ENCODE measurements around the gene TTC32. TPM values are rescaled to one million over a fixed set of nuclear protein-coding genes. Genes with fewer than 3 reads are reported as not detected.
A peak's percentile ranks its signal among the peaks of the same experiment; 100 is the strongest.

The TTC32 gene
- total RNA-seq, 4 donors from 2014 or later = 10.8 to 42.6 (median 17.7) TPM

DNA sequence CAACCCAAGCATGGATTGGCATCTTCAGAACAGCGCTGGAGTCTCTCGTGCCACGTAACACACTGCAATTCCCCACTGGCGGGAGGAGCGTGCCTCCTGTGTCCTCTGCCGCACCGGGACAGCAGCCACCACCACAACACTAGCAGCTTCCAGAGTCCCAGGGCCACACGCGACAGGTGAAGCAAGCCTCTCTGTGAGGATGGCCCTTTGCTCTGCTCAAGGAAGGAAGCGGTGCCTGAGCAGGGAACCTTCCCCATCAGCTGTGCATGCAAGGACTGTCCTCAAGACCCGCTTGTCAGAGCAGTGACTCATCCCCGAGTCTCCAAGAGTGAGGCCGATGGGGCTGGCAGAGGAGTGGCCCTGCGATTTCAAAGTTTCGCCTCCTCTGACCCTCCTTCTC is 44.0 kb downstream of the TTC32 start:
- H3K27me3 ChIP-seq = no peaks in the 10 kb centered on the region
- no peaks in the 10 kb centered on the region for H3K9me3 ChIP-seq
- TF ChIP-seq EP300 (IDR thresholded peaks at IDR 0.05) (no peak), POLR2A (IDR thresholded peaks at IDR 0.05) (no peak), POLR2AphosphoS5 (IDR thresholded peaks at IDR 0.05) (no peak)
- TF ChIP-seq, protein P1, sequence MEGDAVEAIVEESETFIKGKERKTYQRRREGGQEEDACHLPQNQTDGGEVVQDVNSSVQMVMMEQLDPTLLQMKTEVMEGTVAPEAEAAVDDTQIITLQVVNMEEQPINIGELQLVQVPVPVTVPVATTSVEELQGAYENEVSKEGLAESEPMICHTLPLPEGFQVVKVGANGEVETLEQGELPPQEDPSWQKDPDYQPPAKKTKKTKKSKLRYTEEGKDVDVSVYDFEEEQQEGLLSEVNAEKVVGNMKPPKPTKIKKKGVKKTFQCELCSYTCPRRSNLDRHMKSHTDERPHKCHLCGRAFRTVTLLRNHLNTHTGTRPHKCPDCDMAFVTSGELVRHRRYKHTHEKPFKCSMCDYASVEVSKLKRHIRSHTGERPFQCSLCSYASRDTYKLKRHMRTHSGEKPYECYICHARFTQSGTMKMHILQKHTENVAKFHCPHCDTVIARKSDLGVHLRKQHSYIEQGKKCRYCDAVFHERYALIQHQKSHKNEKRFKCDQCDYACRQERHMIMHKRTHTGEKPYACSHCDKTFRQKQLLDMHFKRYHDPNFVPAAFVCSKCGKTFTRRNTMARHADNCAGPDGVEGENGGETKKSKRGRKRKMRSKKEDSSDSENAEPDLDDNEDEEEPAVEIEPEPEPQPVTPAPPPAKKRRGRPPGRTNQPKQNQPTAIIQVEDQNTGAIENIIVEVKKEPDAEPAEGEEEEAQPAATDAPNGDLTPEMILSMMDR (IDR thresholded peaks at IDR 0.05) = no peak
- H3K4me1 ChIP-seq = peaks cover 5% of the 10 kb centered on the region
- no peaks in the 10 kb centered on the region for H3K36me3 ChIP-seq
- no peak overlapping the region for H3K27ac ChIP-seq
- no peak for DNase-seq (ENCODE audit: low spot score in 2 of 2)
- 76% methylated on average over 14 of the region's 15 CpGs for WGBS
- H3K4me3 ChIP-seq = no peak overlapping the region

DNA sequence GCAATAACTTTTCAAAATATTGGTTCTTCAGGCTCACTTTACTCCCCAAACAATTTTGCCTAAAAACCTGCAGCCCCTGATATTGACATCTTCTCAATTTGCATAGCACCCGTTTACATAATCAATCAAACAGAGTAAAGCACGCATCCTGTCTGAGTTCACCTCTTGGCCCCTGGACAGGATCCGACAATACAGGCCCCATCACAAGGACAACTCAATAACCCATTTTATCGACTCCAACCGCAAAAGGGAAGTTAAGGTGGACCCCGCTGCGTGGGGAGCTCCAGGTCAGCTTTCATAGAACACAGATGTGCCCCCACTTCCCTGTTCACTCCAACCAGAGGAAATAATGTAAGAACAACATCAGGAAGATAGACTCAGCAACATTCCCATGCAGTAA is 44.7 kb downstream of the TTC32 start:
- Histone ChIP-seq H3K36me3 (no peaks in the 10 kb centered on the region), H3K4me3 (no peak overlapping the region), H3K4me1 (peaks cover 5% of the 10 kb centered on the region), H3K27me3 (no peaks in the 10 kb centered on the region), H3K9me3 (no peaks in the 10 kb centered on the region), H3K27ac (no peak overlapping the region)
- WGBS = 78% methylated on average over 7 of the region's 7 CpGs
- DNase-seq (ENCODE audit: low spot score in 2 of 2) = no peak
- TF ChIP-seq POLR2AphosphoS5 (IDR thresholded peaks at IDR 0.05) = no peak
- TF ChIP-seq POLR2A (IDR thresholded peaks at IDR 0.05) = no peak
- TF ChIP-seq, protein P1 (IDR thresholded peaks at IDR 0.05) = no peak
- no peak for TF ChIP-seq EP300 (IDR thresholded peaks at IDR 0.05)

DNA sequence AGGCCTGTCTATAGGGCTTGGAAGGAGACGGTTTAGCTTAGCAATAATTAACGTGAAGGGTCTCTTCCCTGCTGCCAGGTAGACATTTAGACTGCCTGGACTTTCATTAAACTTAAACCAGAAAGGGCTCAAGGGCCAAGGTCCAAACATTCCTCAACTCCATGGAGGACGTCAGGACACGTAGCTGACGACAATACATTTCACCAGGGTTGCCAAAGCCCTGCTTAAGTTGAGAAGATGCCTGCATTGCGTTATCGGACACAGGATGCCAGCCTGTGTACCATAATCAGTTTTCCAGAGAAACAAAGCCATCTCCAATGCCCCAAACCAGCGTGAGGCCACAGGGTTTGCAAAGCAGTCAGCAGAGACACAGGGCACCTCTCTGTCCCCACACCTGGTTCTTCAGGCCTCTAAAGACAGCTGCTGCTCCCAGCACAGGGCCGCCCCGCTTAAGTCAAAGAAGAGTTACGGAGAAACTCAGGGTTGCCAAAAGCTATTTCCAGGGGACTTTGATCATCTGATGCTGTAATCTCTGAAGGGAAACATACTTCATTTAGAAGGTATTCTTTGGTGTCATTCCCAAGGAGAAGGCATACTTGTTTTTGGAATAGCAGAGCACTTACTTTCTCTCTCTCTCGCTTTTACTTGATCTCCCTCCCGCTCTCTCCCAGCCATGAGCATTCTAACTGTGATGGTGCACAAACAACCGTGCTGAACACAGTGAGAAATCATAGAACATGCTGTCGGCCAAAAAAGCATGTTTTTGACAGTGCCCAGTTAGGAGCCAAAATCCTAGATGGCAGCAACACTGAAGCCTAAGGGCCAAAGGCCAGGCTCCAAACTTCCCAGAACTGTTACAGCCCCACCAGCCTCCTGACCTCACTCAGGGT is 46.0 kb downstream of the TTC32 start:
- peak in 1 of 2 donors; percentile 70 for DNase-seq (ENCODE audit: low spot score in 2 of 2)
- TF ChIP-seq, protein P1 (IDR thresholded peaks at IDR 0.05) = no peak
- no peak for TF ChIP-seq EP300 (IDR thresholded peaks at IDR 0.05)
- peak in 1 of 3 donors; percentile 37 for TF ChIP-seq POLR2AphosphoS5 (IDR thresholded peaks at IDR 0.05)
- 66% methylated on average over 15 of the region's 15 CpGs for WGBS
- Histone ChIP-seq H3K9me3 (no peaks in the 10 kb centered on the region), H3K27ac (peak overlapping the region; percentile 43), H3K27me3 (no peaks in the 10 kb centered on the region), H3K4me3 (no peak overlapping the region), H3K4me1 (peaks cover 5% of the 10 kb centered on the region), H3K36me3 (no peaks in the 10 kb centered on the region)

DNA sequence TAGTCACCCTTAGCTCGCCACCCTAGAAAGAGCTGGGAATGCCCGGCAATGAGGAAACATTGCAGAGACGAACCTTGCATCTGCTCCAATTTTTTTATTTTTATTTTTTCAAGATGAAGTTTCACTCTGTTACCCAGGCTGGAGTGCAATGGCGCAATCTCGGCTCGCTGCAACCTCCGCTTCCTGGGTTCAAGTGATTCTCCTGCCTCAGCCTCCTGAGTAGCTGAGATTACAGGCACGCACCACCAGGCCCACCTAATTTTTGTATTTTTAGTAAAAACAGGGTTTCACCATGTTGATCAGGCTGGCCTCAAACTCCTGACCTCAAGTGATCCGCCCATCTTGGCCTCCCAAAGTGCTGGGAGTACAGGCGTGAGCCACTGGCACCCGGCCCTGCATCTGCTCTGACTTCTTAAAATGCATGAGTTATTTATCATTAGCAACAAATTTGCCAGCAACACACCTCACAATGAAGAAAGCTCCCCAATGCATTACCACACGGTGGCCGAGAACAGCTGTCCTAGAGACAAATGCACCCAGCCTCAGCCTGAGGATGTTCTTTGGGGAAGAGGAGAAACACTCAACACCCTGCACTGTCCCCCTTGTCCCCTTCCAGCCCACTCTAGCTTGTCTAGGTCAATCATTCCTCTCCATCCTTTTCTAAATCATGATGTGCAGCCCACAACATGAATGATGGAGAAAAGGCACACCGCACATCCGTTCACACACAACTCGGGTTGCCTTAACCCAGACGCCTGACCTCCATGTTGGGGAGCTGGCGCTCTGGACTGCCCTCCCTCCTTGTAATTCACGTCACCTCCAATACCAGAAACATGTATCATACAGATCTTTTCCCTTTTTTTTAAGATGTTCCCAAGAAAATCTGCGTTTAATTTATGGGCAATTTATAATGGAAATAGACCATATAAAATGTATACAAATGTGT is 46.9 kb downstream of the TTC32 start:
- no peak overlapping the region for H3K27ac ChIP-seq
- H3K4me3 ChIP-seq = no peak overlapping the region
- WGBS = 89% methylated on average over 20 of the region's 20 CpGs

More for the DNA sequence above, 46.9 kb downstream of the TTC32 start:
- Histone ChIP-seq H3K4me1 (no peaks in the 10 kb centered on the region), H3K36me3 (no peaks in the 10 kb centered on the region), H3K9me3 (no peaks in the 10 kb centered on the region), H3K27me3 (no peaks in the 10 kb centered on the region)
- peak in 1 of 2 donors; percentile 62 for DNase-seq (ENCODE audit: low spot score in 2 of 2)
- no peak for TF ChIP-seq EP300 (IDR thresholded peaks at IDR 0.05)
- TF ChIP-seq, protein P1 (IDR thresholded peaks at IDR 0.05) = no peak
- no peak for TF ChIP-seq POLR2A (IDR thresholded peaks at IDR 0.05)
- TF ChIP-seq POLR2AphosphoS5 (IDR thresholded peaks at IDR 0.05) = no peak

Measured in suprapubic skin (tissue), 4 donors.